OCI-LY7 (cell line): ENCODE results near the gene WIPF1.

Source experiments
- CTCF ChIP-seq: fragments of 200-600 bp; sonication (generic); conservative IDR thresholded peaks from 2 replicates; pipeline ENCODE4 v1.5.1; 2014; ENCODE audit warnings: mild to moderate bottlenecking, antibody characterized with exemption, low read length, moderate library complexity, mixed read lengths
- EZH2phosphoT487 ChIP-seq: fragments of 200-600 bp; sonication (generic); IDR thresholded peaks from 2 replicates; pipeline ENCODE4 v1.6.1; 2018; ENCODE audit warnings: low read depth, borderline replicate concordance, mild to moderate bottlenecking, mixed run types, antibody characterized with exemption, low read length, moderate library complexity, mixed read lengths

GRCh38 chr2:174593041-174593440, 4.6 kb downstream of the WIPF1 start:
- TF ChIP-seq CTCF (no peak), EZH2phosphoT487 (no peak)
